Colonic mucosa (tissue), 4 donors: ENCODE data around the gene FBXW8. TPM values are rescaled to one million over a fixed set of nuclear protein-coding genes. Genes with fewer than 3 reads are reported as not detected.

Source experiments
- DNase-seq: peaks from one replicate; pipeline ENCODE4 v3.0.0-alpha.2; 2020
- H3K27ac ChIP-seq: fragments of 200-600 bp; one replicate; pipeline ENCODE4 v1.8.0; 2021
- H3K27me3 ChIP-seq: fragments of 200-600 bp; one replicate; pipeline ENCODE4 v1.8.0; 2021
- H3K36me3 ChIP-seq: fragments of 200-600 bp; one replicate; pipeline ENCODE4 v1.8.0; 2021
- H3K4me1 ChIP-seq: fragments of 200-600 bp; one replicate; pipeline ENCODE4 v1.8.0; 2021; ENCODE audit warnings: mild to moderate bottlenecking
- H3K4me3 ChIP-seq: fragments of 200-600 bp; one replicate; pipeline ENCODE4 v1.8.0; 2021
- H3K9ac ChIP-seq, 2 donors: one replicate each; pipeline ENCODE4 v1.7.0; 2013; ENCODE audit warnings: control low read depth in 2 of 2, low read depth in 2 of 2, low read length in 2 of 2
- H3K9me3 ChIP-seq: fragments of 200-600 bp; one replicate; pipeline ENCODE4 v1.8.0; 2021
- intact Hi-C: fragments of 100-400 bp; cut with DNase I; formaldehyde crosslinking; loops from one replicate; pipeline ENCODE4 v1.14.1; 2022
- total RNA-seq, 2 donors: library from RNA; stranded (reverse); fragmentation: NEBNext Ultra II Directional in 1 of 2; extraction: Animal tissue kit (Norgen Biotek cat#: 25700) in 1 of 2; gene quantifications; one replicate each; pipeline ENCODE4 v1.2.1, GENCODE V29; 2021
- TF ChIP-seq, protein P1 (sequence below): fragments of 200-600 bp; IDR thresholded peaks from one replicate; pipeline ENCODE4 v1.8.0; 2022; ENCODE audit warnings: antibody characterized with exemption, mild to moderate bottlenecking
- donor health status: healthy.
- donor health status: DM: no; HTN: no; CAD: no.
- donor health status: DM: no; HTN: no; CAD: no.

FBXW8 gene
- total RNA-seq, 2 donors from 2014 or later, result 11.1 to 13.7 TPM

DNA sequence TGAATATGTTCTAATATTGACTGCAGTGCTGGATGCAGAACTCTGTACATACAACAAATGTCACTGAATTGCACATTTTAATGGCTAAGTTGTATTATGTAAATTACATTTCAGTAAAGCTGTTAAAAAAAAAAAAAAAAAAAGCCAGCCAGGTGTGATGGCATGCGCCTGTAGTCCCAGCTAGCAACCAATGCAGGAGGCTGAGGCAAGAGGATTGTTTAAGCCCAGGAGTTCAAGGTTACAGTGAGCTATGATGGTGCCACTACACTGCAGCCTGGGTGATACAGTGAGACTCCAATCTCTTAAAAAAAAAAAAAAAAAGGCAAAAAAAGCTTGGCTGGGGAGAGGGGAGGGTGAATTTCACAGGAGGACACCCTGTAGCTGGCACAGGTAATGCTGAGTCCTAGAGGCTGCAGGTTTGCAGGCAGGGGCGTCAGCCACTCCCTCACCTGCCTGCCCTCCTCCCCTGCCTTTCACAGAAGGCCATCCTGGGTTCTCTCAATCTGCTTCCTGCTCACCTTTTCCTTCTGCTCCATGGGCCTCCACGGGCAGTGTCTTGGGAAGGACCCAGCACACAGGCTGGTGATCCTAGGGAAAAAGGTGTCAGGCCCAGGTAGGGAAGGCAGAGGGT, 147.8 kb downstream of the FBXW8 start:
- intact Hi-C loops, result no loop called here
- DNase-seq, result no peak
- Histone ChIP-seq H3K4me1 (no peaks in the 10 kb centered on the region), H3K9me3 (no peaks in the 10 kb centered on the region), H3K36me3 (no peaks in the 10 kb centered on the region), H3K9ac (no peak overlapping the region), H3K4me3 (no peak overlapping the region), H3K27me3 (no peaks in the 10 kb centered on the region), H3K27ac (no peak overlapping the region)
- TF ChIP-seq, protein P1, sequence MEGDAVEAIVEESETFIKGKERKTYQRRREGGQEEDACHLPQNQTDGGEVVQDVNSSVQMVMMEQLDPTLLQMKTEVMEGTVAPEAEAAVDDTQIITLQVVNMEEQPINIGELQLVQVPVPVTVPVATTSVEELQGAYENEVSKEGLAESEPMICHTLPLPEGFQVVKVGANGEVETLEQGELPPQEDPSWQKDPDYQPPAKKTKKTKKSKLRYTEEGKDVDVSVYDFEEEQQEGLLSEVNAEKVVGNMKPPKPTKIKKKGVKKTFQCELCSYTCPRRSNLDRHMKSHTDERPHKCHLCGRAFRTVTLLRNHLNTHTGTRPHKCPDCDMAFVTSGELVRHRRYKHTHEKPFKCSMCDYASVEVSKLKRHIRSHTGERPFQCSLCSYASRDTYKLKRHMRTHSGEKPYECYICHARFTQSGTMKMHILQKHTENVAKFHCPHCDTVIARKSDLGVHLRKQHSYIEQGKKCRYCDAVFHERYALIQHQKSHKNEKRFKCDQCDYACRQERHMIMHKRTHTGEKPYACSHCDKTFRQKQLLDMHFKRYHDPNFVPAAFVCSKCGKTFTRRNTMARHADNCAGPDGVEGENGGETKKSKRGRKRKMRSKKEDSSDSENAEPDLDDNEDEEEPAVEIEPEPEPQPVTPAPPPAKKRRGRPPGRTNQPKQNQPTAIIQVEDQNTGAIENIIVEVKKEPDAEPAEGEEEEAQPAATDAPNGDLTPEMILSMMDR, result no peak

DNA sequence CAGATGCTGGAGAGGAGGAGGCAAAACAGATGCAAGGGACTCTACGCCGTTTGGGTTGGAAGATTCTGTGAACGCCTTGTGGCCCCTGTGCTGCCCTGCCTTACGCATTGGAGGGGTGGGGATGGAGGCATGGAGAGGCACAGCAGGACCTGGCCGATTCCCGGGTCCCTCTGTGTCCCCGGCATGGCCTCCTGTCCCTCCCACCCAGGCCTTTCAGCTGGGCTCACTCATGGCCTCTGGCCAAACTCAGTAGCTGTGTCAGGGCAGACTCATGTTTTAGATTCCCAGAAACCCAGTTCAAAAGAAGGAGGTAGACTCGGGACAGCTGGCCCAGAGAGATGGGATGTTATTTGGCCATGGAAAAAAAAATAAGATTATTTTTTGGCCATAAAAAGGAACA, 148.4 kb downstream of the FBXW8 start:
- DNase-seq, result no peak
- no peaks in the 10 kb centered on the region for H3K4me1 ChIP-seq

DNA sequence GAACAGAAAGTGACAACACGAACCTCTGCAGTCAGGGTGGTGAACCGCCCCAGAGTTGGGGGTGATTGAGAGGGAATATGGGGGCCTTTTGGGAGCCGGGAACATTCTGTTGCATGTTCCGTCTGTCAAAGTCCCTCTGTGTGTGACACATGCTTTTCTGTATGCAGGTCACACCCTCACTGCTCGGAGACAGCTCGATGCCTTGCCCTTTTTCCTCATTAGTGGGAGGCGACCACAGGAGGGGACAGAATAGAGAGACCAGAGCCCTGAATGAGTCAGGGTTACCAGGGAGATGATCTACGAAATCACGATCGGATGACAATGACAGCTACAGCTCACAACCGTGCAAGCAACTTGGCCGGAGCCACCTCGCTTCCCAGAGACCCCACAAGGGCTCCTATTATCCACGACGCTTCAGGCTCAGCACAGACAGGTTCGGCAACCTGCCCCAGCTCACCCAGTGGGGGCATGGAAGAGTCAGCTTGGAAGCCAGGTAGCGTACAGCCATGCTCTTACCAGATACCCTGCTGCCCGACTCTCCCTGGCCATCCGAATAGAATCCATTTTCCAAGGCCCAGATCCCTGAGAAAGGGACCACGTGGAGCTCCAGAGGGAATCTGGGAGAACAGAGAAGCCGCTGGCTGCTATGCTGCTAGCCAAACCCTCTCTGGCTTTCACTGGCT, 149.6 kb downstream of the FBXW8 start:
- Histone ChIP-seq H3K9me3 (no peaks in the 10 kb centered on the region), H3K36me3 (no peaks in the 10 kb centered on the region), H3K27ac (no peak overlapping the region), H3K4me3 (no peak overlapping the region), H3K9ac (no peak overlapping the region), H3K4me1 (no peaks in the 10 kb centered on the region), H3K27me3 (no peaks in the 10 kb centered on the region)
- intact Hi-C loops, result no loop called here
- TF ChIP-seq, protein P1, result no peak
- DNase-seq, result no peak

More for the DNA sequence above, 148.4 kb downstream of the FBXW8 start:
- no peaks in the 10 kb centered on the region for H3K9me3 ChIP-seq
- H3K36me3 ChIP-seq, result no peaks in the 10 kb centered on the region
- intact Hi-C loops, result no loop called here
- no peak overlapping the region for H3K4me3 ChIP-seq
- no peak overlapping the region for H3K9ac ChIP-seq
- H3K27me3 ChIP-seq, result no peaks in the 10 kb centered on the region
- TF ChIP-seq, protein P1, result no peak
- no peak overlapping the region for H3K27ac ChIP-seq

DNA sequence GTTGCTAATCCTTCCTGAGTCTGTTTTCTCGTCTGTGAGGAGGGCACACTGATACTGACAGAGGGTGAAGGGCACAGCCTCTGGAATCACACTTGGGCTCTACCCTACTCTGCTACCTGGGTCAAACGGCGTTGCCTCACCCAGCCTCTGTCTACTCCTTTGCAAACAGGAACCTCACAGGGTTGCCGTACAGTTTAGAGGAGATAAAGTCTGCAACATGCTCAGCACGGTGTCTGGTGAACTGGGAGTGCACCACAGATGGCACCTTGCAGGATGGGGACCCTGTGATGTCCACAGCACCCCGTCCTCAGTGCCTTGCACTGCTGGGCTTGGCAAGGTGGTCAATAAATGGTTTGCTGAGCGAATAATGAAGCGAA, 150.2 kb downstream of the FBXW8 start:
- Histone ChIP-seq H3K4me3 (no peak overlapping the region), H3K27me3 (no peaks in the 10 kb centered on the region), H3K4me1 (no peaks in the 10 kb centered on the region), H3K36me3 (no peaks in the 10 kb centered on the region), H3K27ac (no peak overlapping the region), H3K9me3 (no peaks in the 10 kb centered on the region), H3K9ac (no peak overlapping the region)
- TF ChIP-seq, protein P1, result no peak
- intact Hi-C loops, result no loop called here
- no peak for DNase-seq

DNA sequence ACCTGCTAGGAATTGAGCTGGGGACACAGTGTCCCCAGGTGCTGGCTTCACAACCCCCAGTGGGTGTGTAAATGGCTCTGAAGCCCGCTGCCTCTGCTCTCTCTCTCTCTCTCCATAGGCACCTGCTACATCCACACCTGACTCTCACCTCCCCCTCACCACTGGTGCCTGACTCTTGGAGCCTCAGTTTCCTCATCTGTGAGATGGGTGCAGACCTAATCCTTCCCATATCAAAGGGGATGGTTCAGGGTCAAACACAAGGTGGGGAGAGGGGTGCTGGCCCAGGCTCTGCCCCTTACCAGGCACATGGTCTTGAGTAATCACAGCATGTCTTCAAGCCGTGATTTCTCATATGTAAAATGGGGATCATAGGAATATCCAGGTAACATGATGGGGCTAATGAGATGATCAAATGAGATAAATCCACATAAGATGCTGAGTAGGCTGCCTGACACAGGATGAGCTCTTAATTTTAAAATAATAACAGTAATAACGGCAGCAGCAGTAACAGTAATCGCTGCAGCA, 150.9 kb downstream of the FBXW8 start:
- no peak for DNase-seq
- no peaks in the 10 kb centered on the region for H3K36me3 ChIP-seq
- intact Hi-C loops, result no loop called here
- H3K27ac ChIP-seq, result no peak overlapping the region
- no peaks in the 10 kb centered on the region for H3K4me1 ChIP-seq
- TF ChIP-seq, protein P1, result no peak
- no peak overlapping the region for H3K4me3 ChIP-seq
- H3K9me3 ChIP-seq, result no peaks in the 10 kb centered on the region
- no peaks in the 10 kb centered on the region for H3K27me3 ChIP-seq
- no peak overlapping the region for H3K9ac ChIP-seq
